ENCODE data around the gene LRRC47.

LRRC47 gene

GRCh38 chr1:3773572-3774275, 22.6 kb downstream of the LRRC47 start:
- H3K9me2 ChIP-seq (replicated peaks; ENCODE audit: insufficient read depth, low read length): no peaks in the 10 kb centered on the region
- H3K79me2 ChIP-seq (ENCODE audit: low read length): no peaks in the 10 kb centered on the region
- no peak overlapping the region for H3K9ac ChIP-seq (ENCODE audit: low read length)
- no peak for TF ChIP-seq EZH2 (optimal IDR thresholded peaks at IDR 0.05; ENCODE audit: low read depth, low read length)
- TF ChIP-seq EZH2phosphoT487 (IDR thresholded peaks at IDR 0.05; ENCODE audit: low read length): no peak
- TF ChIP-seq CTCF (IDR thresholded peaks at IDR 0.05; ENCODE audit: low read length): no peak
- H2AFZ ChIP-seq (ENCODE audit: low read length): no peak overlapping the region
- H3K4me2 ChIP-seq (ENCODE audit: low read depth, low read length): no peak overlapping the region
- H4K20me1 ChIP-seq (ENCODE audit: insufficient read depth, low read length): no peaks in the 10 kb centered on the region
- H3F3A ChIP-seq (ENCODE audit: insufficient read depth, low read length): no peaks in the 10 kb centered on the region
- no peak for DNase-seq
- no peaks in the 10 kb centered on the region for H3K9me3 ChIP-seq (replicated peaks; ENCODE audit: insufficient read depth, low read length)
- H3K36me3 ChIP-seq (replicated peaks; ENCODE audit: insufficient read depth, low read length): no peaks in the 10 kb centered on the region
- H3K27me3 ChIP-seq (replicated peaks; ENCODE audit: insufficient read depth, low read length): peaks cover 30% of the 10 kb centered on the region
- H3K4me1 ChIP-seq (ENCODE audit: low read length): peaks cover 17% of the 10 kb centered on the region
- no peak overlapping the region for H3K4me3 ChIP-seq (ENCODE audit: low read length)
- H3K27ac ChIP-seq (ENCODE audit: low read length): no peak overlapping the region

GRCh38 chr1:3772715-3773571, 23.4 kb downstream of the LRRC47 start, which contains the start of gene SMIM1:
Gene SMIM1, plus strand, starts transcription at chr1:3772749. Its CDS starts 2,625 bp downstream, at chr1:3775374.
- Histone ChIP-seq H4K20me1 (ENCODE audit: insufficient read depth, low read length) (no peaks in the 10 kb centered on the region), H2AFZ (ENCODE audit: low read length) (peak within 1 kb of the TSS; percentile 84), H3K9me3 (replicated peaks; ENCODE audit: insufficient read depth, low read length) (no peaks in the 10 kb centered on the region), H3K4me1 (ENCODE audit: low read length) (peaks cover 17% of the 10 kb centered on the region), H3K36me3 (replicated peaks; ENCODE audit: insufficient read depth, low read length) (no peaks in the 10 kb centered on the region), H3K4me2 (ENCODE audit: low read depth, low read length) (peak within 1 kb of the TSS; percentile 98), H3K27me3 (replicated peaks; ENCODE audit: insufficient read depth, low read length) (peaks cover 38% of the 10 kb centered on the region), H3K27ac (ENCODE audit: low read length) (no peak within 1 kb of the TSS), H3K9ac (ENCODE audit: low read length) (peak within 1 kb of the TSS; percentile 33; the same call in 1 of the 2 replicates), H3F3A (ENCODE audit: insufficient read depth, low read length) (no peaks in the 10 kb centered on the region), H3K4me3 (ENCODE audit: low read length) (peak within 1 kb of the TSS; percentile 69), H3K9me2 (replicated peaks; ENCODE audit: insufficient read depth, low read length) (no peaks in the 10 kb centered on the region), H3K79me2 (ENCODE audit: low read length) (no peaks in the 10 kb centered on the region)
- no peak for DNase-seq
- TF ChIP-seq CTCF (IDR thresholded peaks at IDR 0.05; ENCODE audit: low read length) (no peak), EZH2 (optimal IDR thresholded peaks at IDR 0.05; ENCODE audit: low read depth, low read length) (no peak), EZH2phosphoT487 (IDR thresholded peaks at IDR 0.05; ENCODE audit: low read length) (no peak)

GRCh38 chr1:3772027-3772714, 24.1 kb downstream of the LRRC47 start:
- Histone ChIP-seq H3K79me2 (ENCODE audit: low read length) (no peaks in the 10 kb centered on the region), H3K27me3 (replicated peaks; ENCODE audit: insufficient read depth, low read length) (peaks cover 46% of the 10 kb centered on the region), H3K9ac (ENCODE audit: low read length) (peak overlapping the region; percentile 33; the same call in 1 of the 2 replicates), H3F3A (ENCODE audit: insufficient read depth, low read length) (no peaks in the 10 kb centered on the region), H4K20me1 (ENCODE audit: insufficient read depth, low read length) (no peaks in the 10 kb centered on the region), H3K4me2 (ENCODE audit: low read depth, low read length) (peak overlapping the region; percentile 98), H3K4me3 (ENCODE audit: low read length) (peak overlapping the region; percentile 69), H3K9me3 (replicated peaks; ENCODE audit: insufficient read depth, low read length) (no peaks in the 10 kb centered on the region), H3K9me2 (replicated peaks; ENCODE audit: insufficient read depth, low read length) (no peaks in the 10 kb centered on the region), H3K27ac (ENCODE audit: low read length) (no peak overlapping the region), H3K36me3 (replicated peaks; ENCODE audit: insufficient read depth, low read length) (no peaks in the 10 kb centered on the region), H3K4me1 (ENCODE audit: low read length) (peaks cover 17% of the 10 kb centered on the region), H2AFZ (ENCODE audit: low read length) (peak overlapping the region; percentile 84)
- DNase-seq: peak; percentile 88
- TF ChIP-seq EZH2phosphoT487 (IDR thresholded peaks at IDR 0.05; ENCODE audit: low read length) (no peak), CTCF (IDR thresholded peaks at IDR 0.05; ENCODE audit: low read length) (no peak), EZH2 (optimal IDR thresholded peaks at IDR 0.05; ENCODE audit: low read depth, low read length) (no peak)
